GM10266 (cell line): ENCODE data around the gene TAS1R3.
"Not testable (repeated sequence)": the region's sequence is repeated elsewhere in the genome, so short reads cannot be mapped to it uniquely, and the experiment has no call there.

Source experiments
- DNase-seq: peaks from one replicate; pipeline ENCODE4 v3.0.0; 2012; ENCODE audit errors: extremely low spot score
- CTCF ChIP-seq: IDR thresholded peaks from 2 replicates; pipeline ENCODE4 v1.5.1; 2012; ENCODE audit warnings: mild to moderate bottlenecking, low read depth; ENCODE audit not compliant: control insufficient read depth, insufficient read depth; ENCODE audit errors: missing control alignments

TAS1R3 gene

GRCh38 chr1:1365875-1366698 lies 35.0 kb downstream of the TAS1R3 start:
- no peak for DNase-seq
- no peak for TF ChIP-seq CTCF

- no peak for TF ChIP-seq CTCF
- DNase-seq = no peak
Observed at GRCh38 chr1:1366699-1367066, 35.6 kb downstream of the TAS1R3 start.

GRCh38 chr1:1367315-1367714 lies 36.2 kb downstream of the TAS1R3 start:
- no peak for DNase-seq
- no peak for TF ChIP-seq CTCF

- not testable (repeated sequence) for DNase-seq
Observed at GRCh38 chr1:1370094-1370493, 39.0 kb downstream of the TAS1R3 start.

- no peak for DNase-seq
- no peak for TF ChIP-seq CTCF
Observed at GRCh38 chr1:1370771-1371300, 39.8 kb downstream of the TAS1R3 start.

GRCh38 chr1:1371364-1371745 lies 40.3 kb downstream of the TAS1R3 start:
- no peak for DNase-seq

More at GRCh38 chr1:1371364-1371745, 40.3 kb downstream of the TAS1R3 start:
- TF ChIP-seq CTCF = no peak
